ENCODE measurements around the gene DYNC2LI1.

GRCh38 chr2:43846140-43846793 is 72.4 kb downstream of the DYNC2LI1 start:
- no peak for TF ChIP-seq CTCF (IDR thresholded peaks at IDR 0.05)
- no peak for TF ChIP-seq ZFX (IDR thresholded peaks at IDR 0.05; ENCODE audit: borderline replicate concordance)

All from 22Rv1 (cell line).